ENCODE results near the gene FAM204A.

FAM204A gene

DNA sequence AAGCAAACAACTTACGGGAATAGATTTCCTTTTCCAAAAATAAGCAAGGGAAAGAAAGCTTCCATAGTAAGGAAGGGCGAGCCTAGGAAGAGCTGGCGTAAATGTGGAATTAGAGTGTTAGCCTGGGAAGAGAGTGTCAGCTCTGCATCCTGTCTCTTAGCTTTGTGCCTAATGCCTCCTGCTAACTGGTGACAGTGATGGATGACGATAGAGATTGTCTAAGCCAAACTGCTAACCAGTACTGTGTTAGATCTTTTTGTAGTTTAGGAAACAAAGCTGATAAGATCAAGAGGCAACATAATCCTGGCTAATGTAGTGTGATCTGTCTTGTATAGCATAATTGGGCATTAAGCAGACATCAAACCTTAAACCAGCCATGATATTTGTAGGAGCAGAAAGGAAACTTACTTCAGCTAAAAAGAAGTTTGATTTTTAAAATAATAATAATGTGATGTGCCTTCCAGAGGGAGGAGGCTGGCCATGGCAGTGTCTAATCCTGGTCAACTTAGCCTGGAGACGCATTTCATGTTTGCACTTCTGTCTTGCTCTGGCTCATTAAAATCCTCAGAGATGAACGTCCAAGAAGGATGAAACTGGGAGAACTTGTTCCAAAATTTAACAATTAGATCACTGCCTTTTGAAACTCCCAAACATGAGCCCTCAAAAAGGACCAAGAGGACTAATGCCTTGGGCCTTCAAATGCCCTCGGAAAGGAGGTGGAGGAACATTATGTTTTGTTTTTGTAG, 85.1 kb downstream of the FAM204A start:
- no peak overlapping the region for H3K4me3 ChIP-seq (ENCODE audit: low read depth, low read length)
- no peak for DNase-seq (ENCODE audit: low read depth)
- TF ChIP-seq, protein P1, sequence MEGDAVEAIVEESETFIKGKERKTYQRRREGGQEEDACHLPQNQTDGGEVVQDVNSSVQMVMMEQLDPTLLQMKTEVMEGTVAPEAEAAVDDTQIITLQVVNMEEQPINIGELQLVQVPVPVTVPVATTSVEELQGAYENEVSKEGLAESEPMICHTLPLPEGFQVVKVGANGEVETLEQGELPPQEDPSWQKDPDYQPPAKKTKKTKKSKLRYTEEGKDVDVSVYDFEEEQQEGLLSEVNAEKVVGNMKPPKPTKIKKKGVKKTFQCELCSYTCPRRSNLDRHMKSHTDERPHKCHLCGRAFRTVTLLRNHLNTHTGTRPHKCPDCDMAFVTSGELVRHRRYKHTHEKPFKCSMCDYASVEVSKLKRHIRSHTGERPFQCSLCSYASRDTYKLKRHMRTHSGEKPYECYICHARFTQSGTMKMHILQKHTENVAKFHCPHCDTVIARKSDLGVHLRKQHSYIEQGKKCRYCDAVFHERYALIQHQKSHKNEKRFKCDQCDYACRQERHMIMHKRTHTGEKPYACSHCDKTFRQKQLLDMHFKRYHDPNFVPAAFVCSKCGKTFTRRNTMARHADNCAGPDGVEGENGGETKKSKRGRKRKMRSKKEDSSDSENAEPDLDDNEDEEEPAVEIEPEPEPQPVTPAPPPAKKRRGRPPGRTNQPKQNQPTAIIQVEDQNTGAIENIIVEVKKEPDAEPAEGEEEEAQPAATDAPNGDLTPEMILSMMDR (IDR thresholded peaks at IDR 0.05; ENCODE audit: low read depth, low read length, missing control alignments), result no peak

DNA sequence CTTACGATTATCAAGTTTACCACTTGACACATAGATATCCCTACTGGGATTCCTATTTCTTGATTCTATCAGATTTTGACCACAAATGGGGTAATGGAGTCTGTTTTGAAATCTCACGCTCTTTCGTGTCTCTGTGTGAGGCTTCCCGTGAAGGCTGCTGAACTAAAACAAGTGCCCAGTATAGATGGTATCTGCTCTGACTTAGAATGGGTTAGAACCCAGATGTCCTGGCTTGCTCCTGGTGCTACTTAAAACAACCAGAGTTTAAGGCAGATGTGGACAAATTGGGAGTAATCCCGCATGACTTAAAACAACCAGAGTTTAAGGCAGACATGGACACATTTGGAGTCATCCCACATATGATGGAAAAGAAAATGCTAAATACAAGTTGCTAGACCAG, 85.9 kb downstream of the FAM204A start:
- TF ChIP-seq, protein P1 (IDR thresholded peaks at IDR 0.05; ENCODE audit: low read depth, low read length, missing control alignments), result no peak
- DNase-seq (ENCODE audit: low read depth), result no peak
- H3K4me3 ChIP-seq (ENCODE audit: low read depth, low read length), result no peak overlapping the region

DNA sequence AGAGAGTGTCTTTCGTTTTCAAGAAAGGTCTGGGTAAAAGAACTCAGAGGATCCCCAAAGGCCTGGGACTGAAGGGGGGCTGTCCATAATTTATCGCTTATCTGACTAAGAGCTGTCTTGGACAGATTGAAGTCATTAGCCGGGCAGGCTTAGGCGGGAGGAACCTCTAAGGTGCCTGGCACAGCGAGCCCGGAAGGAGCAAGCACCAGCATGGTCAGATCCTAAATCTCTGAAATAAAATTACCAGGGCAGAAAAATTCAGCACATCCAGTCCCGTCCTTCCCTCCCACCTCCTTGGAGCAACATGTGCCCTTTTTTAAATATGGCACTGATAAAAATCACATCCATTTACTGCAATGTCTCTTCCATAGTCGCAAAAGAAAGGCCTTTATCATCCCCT, 86.8 kb downstream of the FAM204A start:
- DNase-seq (ENCODE audit: low read depth), result no peak
- H3K4me3 ChIP-seq (ENCODE audit: low read depth, low read length), result no peak overlapping the region
- TF ChIP-seq, protein P1 (IDR thresholded peaks at IDR 0.05; ENCODE audit: low read depth, low read length, missing control alignments), result no peak

DNA sequence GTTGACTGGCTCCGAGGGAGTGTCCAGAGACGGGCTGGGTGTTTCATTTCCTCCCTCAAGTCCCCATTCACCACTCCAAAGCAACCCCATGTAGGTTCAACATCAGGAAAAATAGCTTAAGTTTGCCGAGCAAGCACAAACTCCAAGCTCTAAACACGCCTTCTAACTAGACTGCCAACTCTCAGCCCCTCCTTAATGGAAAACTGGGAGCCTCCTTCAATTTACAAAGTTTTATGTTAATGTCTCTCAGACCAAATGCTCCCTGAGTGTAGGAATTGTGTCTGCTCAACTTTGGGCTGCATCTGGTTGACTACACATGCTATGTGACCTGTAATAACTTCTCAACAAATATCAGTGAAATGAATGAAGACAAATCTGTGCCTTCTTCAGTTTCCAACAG, 87.5 kb downstream of the FAM204A start:
- TF ChIP-seq, protein P1 (IDR thresholded peaks at IDR 0.05; ENCODE audit: low read depth, low read length, missing control alignments), result no peak
- no peak overlapping the region for H3K4me3 ChIP-seq (ENCODE audit: low read depth, low read length)
- no peak for DNase-seq (ENCODE audit: low read depth)

DNA sequence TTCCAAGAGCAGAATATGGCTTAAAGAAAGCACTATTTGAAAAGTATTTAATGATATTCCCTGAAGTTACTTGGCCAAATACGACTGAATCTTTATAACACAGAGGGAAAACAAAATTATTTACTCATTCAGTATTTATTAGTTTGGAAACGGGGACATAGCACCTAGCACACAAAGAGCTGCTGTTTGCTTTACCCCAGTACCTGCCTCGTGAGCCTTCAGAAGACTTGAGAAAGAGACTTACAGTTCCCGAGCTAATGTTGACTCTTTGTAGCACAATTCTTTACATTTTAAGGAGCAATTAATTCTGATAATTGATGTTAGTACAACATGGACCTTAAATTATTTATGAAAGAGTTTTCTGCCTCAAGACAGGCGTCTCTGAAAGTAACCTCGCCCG, 88.7 kb downstream of the FAM204A start:
- no peak overlapping the region for H3K4me3 ChIP-seq (ENCODE audit: low read depth, low read length)
- DNase-seq (ENCODE audit: low read depth), result no peak
- TF ChIP-seq, protein P1 (IDR thresholded peaks at IDR 0.05; ENCODE audit: low read depth, low read length, missing control alignments), result no peak

DNA sequence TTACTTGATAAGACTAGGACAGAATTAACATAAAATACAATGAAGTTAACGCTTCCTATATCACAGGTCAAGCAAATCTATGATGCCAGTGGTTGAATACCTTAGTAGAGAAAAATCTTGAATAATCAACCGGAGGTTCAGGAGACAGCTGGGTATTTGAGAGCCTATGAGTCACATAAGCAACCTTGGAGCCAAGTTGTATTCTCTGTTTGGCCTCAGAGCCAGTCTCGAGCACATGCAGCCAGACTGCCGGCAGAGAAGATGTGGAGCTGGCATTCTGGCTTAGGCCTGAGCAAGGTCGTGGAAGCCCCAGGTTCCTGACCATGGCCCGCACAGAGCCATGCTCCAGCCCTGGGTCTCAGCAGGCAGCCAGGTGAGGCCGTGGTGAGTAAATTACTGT, 90.3 kb downstream of the FAM204A start:
- TF ChIP-seq, protein P1 (IDR thresholded peaks at IDR 0.05; ENCODE audit: low read depth, low read length, missing control alignments), result no peak
- H3K4me3 ChIP-seq (ENCODE audit: low read depth, low read length), result no peak overlapping the region
- DNase-seq (ENCODE audit: low read depth), result no peak

DNA sequence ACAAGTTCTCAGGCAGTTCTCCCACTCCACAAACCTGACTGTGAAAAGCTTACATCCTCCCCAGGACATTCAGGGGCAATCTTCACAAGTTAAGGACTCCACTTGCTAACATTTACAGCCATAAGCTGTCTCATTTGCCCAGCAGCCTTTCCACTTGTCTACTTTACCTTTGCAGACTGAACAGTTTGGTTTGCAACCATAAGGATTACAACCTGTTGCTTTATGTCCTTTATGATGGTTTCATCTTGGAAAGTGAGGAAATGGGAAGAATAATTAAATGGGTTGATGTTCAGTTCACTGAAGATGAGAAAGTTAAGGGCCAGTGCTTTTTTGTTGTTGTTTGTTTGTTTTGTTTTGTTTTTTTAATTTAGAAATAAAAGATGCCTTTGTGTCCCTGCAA, 92.4 kb downstream of the FAM204A start:
- TF ChIP-seq, protein P1 (IDR thresholded peaks at IDR 0.05; ENCODE audit: low read depth, low read length, missing control alignments), result no peak
- DNase-seq (ENCODE audit: low read depth), result no peak
- H3K4me3 ChIP-seq (ENCODE audit: low read depth, low read length), result no peak overlapping the region

Measured in GM12864 (cell line).